HL-60 (cell line): ENCODE data around the gene SYNJ2.

Experiments
- DNase-seq, 2 experiments: peaks; one replicate each; pipeline ENCODE4 v3.0.0-alpha.2; 2010 to 2020; ENCODE audit warnings: low read depth in 1 of 2, low spot score in 1 of 2
- H3K27ac ChIP-seq: fragments of 250-450 bp; sonication (Bioruptor Pico); replicated peaks from 2 replicates; pipeline ENCODE4 v1.5.1; 2020; ENCODE audit warnings: mild to moderate bottlenecking, moderate library complexity
- H3K27me3 ChIP-seq: fragments of 250-450 bp; sonication (Bioruptor Pico); 2 replicates; pipeline ENCODE4 v1.5.1; 2021; ENCODE audit warnings: mild to moderate bottlenecking, moderate library complexity; ENCODE audit not compliant: insufficient read depth, poor library complexity, severe bottlenecking
- H3K4me3 ChIP-seq: replicated peaks from 2 replicates; pipeline ENCODE4 v1.5.1; 2011; ENCODE audit warnings: mild to moderate bottlenecking, control low read depth, low read length; ENCODE audit not compliant: insufficient read depth
- CTCF ChIP-seq: IDR thresholded peaks from one replicate; pipeline ENCODE4 v1.5.1; 2011; ENCODE audit warnings: low read length, control low read depth, inconsistent platforms; ENCODE audit not compliant: insufficient read depth
- GABPA ChIP-seq: IDR thresholded peaks from 2 replicates; pipeline ENCODE4 v1.6.1; 2012; ENCODE audit warnings: low read depth
- POLR2AphosphoS5 ChIP-seq: IDR thresholded peaks from 2 replicates; pipeline ENCODE4 v1.6.1; 2012; ENCODE audit warnings: low read depth
- SPI1 ChIP-seq: IDR thresholded peaks from 2 replicates; pipeline ENCODE4 v1.6.1; 2012; ENCODE audit warnings: low read depth, mild to moderate bottlenecking, borderline replicate concordance
- TF ChIP-seq, protein P1 (sequence below): IDR thresholded peaks from 2 replicates; pipeline ENCODE4 v1.6.1; 2012; ENCODE audit warnings: low read depth; ENCODE audit not compliant: insufficient replicate concordance

SYNJ2 gene

DNA sequence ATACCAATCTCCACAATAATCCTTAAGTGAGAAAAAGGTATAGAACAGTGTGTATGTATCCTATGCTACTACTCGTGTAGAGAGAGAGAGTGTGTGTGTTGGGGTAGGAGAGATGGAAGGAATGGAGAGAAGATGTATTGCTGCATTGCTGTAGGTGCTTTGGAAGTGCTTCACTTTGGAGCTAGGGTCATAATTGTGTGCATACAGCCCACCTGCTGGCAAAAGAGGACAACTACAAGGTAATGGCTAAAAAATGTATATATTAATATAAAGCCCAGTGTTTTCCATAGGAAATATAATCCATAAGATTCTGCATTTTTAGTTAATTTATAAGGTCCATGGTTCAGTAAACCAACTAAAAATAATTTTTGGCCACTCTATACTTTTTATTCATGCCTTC is 150.3 kb downstream of the SYNJ2 start:
- no peak overlapping the region for H3K4me3 ChIP-seq
- H3K27ac ChIP-seq: no peak overlapping the region
- peak; percentile 30 for TF ChIP-seq CTCF
- no peak for TF ChIP-seq SPI1
- no peaks in the 10 kb centered on the region for H3K27me3 ChIP-seq
- peak; percentile 13 to 45 for DNase-seq

DNA sequence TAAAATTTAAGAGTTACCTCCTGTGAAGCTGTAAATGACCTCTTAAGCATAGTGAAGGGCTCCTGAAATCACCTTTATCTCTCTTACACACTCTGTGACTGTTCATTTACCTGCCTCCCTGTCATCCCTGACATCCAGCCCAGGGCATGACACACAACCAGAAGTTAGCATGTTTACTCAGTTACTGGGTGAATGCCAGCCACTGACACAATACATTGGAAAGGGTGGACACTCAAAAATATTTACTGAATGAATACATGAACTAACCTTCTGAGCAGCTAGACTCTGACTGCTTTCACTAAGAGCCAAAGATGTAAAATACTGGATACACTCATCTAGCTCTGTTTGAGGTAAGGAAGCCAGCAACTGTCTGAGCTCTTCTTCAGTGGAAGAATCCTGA is 161.1 kb downstream of the SYNJ2 start:
- no peak for DNase-seq
- Histone ChIP-seq H3K27me3 (no peaks in the 10 kb centered on the region), H3K4me3 (no peak overlapping the region), H3K27ac (no peak overlapping the region)
- no peak for TF ChIP-seq SPI1
- no peak for TF ChIP-seq CTCF
- TF ChIP-seq, protein P1, sequence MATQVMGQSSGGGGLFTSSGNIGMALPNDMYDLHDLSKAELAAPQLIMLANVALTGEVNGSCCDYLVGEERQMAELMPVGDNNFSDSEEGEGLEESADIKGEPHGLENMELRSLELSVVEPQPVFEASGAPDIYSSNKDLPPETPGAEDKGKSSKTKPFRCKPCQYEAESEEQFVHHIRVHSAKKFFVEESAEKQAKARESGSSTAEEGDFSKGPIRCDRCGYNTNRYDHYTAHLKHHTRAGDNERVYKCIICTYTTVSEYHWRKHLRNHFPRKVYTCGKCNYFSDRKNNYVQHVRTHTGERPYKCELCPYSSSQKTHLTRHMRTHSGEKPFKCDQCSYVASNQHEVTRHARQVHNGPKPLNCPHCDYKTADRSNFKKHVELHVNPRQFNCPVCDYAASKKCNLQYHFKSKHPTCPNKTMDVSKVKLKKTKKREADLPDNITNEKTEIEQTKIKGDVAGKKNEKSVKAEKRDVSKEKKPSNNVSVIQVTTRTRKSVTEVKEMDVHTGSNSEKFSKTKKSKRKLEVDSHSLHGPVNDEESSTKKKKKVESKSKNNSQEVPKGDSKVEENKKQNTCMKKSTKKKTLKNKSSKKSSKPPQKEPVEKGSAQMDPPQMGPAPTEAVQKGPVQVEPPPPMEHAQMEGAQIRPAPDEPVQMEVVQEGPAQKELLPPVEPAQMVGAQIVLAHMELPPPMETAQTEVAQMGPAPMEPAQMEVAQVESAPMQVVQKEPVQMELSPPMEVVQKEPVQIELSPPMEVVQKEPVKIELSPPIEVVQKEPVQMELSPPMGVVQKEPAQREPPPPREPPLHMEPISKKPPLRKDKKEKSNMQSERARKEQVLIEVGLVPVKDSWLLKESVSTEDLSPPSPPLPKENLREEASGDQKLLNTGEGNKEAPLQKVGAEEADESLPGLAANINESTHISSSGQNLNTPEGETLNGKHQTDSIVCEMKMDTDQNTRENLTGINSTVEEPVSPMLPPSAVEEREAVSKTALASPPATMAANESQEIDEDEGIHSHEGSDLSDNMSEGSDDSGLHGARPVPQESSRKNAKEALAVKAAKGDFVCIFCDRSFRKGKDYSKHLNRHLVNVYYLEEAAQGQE: no peak
- TF ChIP-seq GABPA: no peak
- TF ChIP-seq POLR2AphosphoS5: no peak

DNA sequence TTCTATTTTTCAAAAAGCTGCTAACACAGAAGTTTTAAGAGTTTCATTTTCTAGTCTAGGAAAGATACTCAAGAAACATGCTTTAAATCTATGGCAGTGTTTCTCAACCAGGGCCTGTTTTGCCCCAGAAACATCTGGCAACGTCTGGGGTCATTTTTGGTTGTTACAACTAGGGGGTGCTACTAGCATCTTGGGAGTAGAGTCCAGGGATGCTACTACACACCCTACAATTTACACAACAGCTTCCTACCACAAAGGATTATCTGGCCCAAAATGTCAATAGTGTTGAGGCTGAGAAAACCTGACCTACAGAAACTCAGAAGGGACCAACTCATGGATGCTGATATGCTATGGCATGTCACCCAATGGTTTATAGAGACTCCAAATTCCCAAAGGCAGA is 162.0 kb downstream of the SYNJ2 start:
- no peak overlapping the region for H3K4me3 ChIP-seq
- TF ChIP-seq CTCF (no peak), GABPA (no peak), SPI1 (no peak), POLR2AphosphoS5 (no peak)
- TF ChIP-seq, protein P1: no peak
- no peak overlapping the region for H3K27ac ChIP-seq
- peak; percentile 30 to 35 for DNase-seq
- H3K27me3 ChIP-seq: no peaks in the 10 kb centered on the region
